ENCODE results near the gene MRLN.

The MRLN gene

GRCh38 chr10:59702347-59702746, 50.9 kb downstream of the MRLN start:
- no peak for DNase-seq

DNA sequence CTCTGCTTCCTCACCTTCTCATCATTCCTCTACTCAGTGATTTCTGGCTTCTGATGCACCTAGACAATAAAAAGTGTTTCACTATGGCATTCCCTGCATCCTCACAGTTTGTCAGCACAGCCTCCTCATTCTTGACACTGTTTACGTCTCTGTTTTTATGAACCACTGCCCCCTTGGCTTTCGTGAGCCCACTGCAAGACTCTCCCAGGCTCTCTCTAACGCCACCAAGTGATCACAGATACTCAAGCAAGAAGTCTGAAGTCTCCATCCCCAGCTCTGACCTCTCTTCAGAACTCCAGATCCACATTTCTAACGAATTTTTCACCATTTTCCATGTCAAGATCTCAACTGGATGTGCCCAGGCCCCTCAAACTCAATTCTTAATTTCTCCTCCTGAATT, 52.5 kb downstream of the MRLN start:
- DNase-seq: no peak

DNA sequence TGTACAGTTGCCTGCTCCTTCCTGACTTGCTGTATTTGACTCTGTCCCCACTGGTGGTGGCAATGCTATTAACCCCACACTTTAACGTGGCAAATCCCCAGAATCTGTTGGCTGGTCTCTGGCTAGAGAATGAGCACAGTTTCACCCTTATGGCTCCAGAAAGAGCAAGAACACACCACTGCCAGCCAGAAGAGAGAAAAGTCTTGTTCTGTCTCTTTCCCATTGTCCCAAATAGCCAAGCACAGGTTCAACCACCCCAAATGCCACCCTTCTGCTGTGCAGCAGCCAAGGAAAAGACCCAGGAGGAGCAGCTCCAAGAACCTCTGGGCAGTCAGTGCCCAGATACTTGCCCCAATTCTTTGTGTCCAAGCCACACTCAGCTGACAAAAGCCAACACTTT, 54.9 kb downstream of the MRLN start:
- no peak for DNase-seq

- no peak for DNase-seq
These were observed 57.6 kb downstream of the MRLN start for GRCh38 chr10:59695637-59696036.

- DNase-seq: no peak
These were observed 58.3 kb downstream of the MRLN start for GRCh38 chr10:59694936-59695335.

DNA sequence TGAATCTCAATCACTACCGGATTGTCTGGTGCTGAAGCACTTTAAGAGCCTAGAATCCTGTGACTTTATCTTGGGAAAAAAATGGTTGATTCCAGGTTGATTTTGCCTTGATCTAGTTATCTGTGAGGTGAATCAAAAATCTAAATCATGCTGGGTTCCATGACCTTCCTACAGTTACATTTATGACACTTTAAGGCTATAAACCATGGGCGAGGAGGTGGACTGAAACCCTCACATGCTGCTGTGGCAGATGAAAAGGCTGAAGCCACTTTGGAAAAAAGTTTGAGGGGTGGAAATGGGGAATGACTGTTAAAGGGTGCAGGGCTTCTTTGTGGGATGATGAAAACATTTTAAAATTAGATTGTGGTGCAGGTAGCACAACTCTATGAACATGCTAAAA, 61.1 kb downstream of the MRLN start:
- no peak for DNase-seq

- no peak for DNase-seq
These were observed 64.3 kb downstream of the MRLN start for GRCh38 chr10:59688921-59689351.

- DNase-seq: no peak
These were observed 65.6 kb downstream of the MRLN start for GRCh38 chr10:59687657-59688056.
